Measurements from ENCODE around the gene GUCY1A2.
"Not testable (repeated sequence)": the region's sequence is repeated elsewhere in the genome, so short reads cannot be mapped to it uniquely, and the experiment has no call there.

The GUCY1A2 gene

DNA sequence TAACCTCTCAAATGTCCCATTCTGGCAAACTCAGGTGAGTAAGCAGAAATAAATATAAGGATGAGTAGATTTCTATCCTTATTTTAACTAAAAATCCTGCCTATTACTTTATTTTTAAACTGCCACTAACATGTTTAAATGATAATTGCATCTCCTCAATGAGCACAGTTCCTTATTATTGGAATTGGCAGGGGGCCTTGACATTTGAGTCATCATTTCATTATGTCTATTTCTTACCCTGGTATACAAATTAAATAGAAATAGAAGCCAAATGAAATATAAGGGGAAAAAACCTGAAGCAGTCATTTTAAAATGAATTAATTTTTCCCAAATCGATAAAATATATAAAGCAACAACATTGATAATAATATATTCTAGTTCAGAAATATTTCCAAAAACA, 81.2 kb downstream of the GUCY1A2 start:
- no peak for DNase-seq

DNA sequence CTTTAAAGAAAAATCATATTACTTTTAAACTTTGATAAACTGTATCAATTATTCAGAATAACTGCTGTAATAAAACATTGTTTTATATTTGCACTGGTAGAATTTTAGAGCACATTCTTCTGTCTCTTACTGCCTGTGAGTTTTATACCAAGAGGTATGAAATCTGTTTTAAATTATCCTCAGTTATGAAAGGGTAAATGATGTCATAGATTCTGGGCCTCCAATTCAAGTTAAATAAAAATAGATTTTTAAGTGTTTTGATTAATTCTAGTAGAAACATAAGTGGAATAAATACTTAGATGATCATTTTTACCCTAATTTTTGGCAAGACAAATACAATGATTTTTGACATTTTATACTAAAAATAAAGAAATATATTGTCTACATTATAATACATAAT, 93.0 kb downstream of the GUCY1A2 start:
- DNase-seq: no peak

DNA sequence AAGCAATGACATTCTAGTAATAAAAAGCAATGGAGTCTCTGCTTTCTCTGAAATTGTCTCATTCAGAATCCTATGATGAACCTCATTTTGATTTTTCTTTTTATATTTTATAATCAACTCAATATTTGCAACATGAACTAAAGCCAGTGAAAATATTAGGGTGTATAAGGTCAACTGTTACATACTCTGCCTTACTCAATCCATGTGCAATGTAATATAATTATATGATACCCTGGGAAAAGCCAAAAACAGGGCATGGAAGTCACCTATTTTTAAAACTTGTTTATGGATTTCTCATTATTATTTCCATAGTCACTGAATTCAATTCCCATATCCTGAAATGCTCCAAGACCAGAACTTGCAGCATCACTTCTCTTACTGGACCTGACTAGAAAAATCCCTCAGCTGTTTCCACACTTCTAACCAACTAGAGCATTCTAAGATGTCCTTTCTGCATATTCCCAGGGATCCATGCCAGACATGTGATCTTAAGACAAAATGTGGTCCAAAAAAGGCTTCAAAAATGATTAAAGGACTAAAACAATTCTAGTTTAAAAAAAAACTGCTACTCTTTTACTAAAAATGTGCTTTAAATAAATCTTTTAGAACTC, 97.3 kb downstream of the GUCY1A2 start:
- no peak for DNase-seq

DNA sequence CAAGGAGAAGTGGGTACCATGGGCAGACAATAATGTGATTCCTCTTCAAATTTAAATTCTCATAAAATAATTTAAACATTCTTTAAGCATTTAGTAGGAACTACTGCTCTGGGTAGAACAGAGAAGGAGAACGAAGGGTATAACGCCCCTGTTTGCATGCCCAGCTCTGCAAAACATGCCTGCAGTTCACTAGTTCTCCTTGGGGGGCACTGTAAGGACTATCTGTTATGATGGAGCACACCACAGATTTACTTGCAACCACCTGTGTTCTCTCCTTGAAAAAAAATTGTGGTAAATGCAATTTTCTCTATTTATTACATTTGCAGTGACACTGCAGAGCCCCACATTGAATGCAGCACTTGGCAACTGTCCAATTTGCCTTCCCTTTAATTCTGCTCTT, 100.3 kb downstream of the GUCY1A2 start:
- DNase-seq: no peak

DNA sequence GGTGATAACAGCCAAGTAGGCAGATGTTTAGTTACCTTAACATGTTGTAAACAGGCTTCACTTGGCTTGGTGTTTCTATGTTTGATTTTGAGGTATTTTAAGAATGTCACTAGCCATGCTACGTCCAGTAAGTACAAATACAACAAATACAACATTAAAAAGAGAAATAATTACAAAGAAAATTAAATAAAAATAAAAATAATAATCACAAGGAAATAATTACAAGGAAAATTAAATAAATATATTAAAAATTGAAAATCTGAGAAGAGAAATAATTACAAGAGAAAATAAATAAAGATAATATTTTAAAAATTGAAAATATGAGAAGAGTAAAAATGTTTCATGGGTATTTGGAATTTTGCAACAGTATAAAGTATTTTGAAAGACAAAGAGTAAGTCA, 103.9 kb downstream of the GUCY1A2 start:
- DNase-seq: no peak

DNA sequence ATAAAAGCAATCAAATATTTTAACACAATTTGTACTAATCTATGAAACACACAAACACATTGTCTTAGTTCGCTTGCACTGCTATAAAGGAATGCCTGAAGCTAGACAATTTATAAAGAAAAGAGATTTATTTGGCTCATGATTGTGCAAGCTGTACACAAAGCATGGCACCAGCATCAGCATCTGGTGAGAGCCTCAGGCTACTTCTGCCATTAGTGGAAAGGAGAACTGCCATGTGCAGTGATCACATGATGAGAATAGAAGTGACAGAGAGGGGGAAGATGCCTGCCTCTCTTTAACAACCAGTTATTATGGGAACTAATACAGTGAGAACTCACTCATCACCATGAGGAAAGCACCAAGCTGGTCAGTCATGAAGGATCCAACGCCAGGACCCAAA, 105.1 kb downstream of the GUCY1A2 start:
- no peak for DNase-seq

DNA sequence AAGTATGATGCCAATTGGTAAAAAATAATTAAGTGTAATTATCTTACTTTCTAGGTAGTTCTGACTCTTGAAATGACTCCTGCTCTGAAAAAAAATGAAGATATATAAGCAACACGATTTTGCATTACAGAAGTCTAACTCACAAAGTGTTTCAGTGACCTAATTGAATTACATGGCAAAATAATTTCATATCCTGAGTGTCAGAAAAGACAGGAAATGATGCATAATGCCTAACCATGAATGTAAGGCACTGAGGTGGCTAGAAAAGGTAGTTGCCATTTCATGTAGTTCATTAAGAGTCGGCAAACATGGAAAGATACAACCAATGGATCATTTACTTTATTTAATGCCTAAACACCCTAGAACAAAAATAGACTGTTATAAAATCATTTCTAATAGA, 113.5 kb downstream of the GUCY1A2 start:
- DNase-seq: no peak

DNA sequence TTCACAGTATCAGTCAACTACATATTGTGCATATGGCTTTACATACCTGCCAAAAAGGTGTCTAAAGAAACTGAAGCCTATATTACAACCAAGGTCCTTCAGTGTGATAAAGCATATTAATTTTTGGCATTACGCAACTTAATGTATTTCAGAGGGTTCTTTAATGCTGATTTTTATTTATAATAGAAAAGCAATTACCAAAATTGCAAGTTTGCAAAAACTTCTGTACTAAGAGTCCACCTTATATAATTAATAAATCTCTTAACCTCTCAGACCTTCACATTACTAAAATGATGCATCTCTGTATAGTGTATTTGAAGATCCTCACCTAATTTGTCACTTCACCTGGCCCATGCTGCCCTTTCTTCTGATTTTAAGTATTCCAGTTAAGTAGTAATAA, 128.6 kb downstream of the GUCY1A2 start:
- DNase-seq: no peak

DNA sequence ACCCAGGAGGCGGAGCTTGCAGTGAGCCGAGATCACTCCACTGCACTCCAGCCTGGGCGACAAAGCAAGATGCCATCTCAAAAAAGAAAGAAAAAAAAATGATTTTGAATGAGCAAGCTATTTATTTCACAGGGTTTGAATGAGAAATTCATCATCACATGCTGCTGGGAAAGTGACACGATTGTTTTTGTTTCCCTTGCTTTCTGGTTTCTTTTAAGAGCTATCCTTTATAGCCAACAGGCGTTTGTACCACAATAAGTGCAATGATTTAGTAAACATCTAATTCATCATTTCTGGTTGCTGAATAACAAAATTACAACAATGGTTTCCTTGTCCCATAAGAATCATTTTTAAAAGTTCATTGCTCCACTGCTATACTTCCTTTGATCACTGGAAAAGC, 129.9 kb downstream of the GUCY1A2 start:
- DNase-seq: no peak

DNA sequence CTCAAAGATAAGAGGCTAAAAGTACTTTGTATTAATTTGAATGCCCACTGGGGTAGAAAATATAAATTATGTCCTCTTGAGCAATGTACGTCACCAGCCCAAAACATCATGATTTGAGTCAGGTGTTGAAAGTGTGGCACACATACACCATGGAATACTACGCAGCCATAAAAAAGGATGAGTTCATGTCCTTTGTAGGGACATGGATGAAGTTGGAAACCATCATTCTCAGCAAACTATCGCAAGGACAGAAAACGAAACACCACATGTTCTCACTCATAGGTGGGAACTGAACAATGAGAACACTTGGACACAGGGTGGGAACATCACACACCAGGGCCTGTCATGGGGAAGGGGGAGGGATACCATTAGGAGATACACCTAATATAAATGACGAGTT, 134.6 kb downstream of the GUCY1A2 start:
- not testable (repeated sequence) for DNase-seq

DNA sequence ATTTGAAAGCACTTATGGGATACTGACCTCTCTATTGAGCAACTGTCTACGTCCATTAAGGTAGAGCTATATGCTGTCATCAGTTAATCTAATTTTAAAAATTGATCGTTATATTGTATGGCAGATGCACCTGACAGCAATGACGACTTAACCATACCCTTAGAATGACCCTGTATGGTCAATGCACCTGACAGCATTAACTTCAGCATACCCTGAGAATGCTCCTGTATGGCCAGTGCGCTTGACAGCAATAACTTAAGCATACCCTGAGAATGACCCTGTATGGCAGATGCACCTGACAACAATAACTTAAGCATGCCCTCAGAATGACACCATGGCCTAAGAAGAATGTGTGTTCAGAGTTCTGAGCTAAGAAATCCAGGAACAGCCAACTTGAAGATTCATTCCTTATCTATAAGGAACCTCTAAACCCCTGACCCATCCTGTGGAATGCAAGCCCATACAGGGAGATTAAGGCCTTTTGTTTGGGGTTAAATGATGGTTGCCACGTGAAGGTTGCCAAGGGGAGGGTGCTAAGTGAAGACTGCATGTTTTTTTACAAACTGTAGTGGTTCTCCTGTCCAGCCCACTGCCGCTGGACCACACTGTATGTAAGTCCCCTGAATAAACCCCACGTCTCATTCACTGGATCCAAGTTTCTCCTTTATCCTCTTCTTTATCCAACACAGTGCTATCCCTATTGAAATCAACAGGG, 138.3 kb downstream of the GUCY1A2 start:
- DNase-seq: no peak

DNA sequence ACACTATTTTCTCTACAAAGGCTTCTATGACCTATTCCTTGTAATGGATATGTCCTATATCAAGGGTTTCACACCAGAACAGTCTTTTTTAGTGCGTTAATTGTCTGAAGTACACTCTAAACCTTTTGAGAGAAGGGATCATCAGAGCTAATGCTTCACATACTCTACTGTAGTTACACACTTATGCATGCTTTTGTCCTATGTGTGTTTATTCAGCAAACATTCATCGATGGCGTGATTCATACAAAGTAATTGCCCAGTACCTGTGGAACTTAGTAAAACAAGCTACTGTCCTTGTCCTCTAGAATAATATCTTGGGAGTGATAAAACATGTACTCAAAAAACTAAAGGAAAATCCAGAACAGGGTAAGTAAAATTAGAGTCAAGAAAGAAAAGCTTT, 139.2 kb downstream of the GUCY1A2 start:
- DNase-seq: no peak

DNA sequence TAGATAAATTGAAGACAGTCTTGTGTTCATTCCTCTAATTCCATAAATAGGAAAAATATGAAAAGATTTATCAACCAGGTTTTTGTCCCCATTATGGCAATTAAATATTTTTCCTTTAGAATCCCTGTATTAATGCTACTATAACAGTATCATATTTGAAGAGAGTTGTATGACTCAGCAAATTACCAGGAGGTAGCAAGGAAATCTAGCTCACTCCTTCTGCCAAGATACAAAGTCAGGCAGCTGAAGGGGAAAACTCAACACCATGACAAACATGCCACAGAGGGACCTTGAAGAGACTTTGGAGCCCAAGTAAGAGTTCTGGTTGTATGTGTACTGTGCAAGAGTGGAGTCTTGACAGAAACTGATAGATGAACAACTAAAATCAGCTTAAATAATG, 143.3 kb downstream of the GUCY1A2 start:
- no peak for DNase-seq

DNA sequence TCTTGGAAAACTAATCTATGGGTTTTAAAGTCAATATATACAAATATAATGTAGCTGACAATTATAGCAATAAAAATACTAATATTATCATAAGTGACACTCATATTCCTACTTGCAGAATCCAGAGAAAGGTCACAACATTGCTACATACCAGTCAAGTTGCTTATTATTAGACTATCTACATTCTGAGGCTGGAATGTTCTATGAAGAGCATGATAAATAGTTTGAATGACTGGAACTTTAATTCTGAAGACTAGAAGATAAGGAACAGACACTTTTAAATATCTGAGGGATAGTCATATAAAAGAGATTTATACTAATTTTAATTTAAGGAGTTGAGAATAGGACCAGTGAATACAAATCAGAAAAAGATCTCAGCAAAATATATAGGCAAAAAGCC, 146.0 kb downstream of the GUCY1A2 start:
- no peak for DNase-seq

DNA sequence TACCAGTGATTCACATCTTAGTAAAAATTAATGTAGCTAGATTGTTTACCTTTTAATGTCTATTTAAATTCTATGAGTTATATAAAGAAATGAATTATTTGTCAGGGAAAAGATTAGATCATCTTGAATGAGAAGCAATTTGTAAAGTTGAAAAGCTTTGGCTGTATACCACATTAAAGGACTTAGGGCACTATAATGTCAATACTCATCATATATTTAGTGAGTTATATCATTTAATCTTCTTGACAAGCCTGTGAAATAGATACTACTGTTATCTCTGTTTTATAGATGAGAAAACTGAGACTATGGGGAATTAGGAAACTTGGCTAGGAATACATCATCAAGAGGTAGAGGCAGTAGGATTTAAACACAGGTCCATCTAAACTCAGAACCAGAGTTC, 160.1 kb downstream of the GUCY1A2 start:
- DNase-seq: no peak

DNA sequence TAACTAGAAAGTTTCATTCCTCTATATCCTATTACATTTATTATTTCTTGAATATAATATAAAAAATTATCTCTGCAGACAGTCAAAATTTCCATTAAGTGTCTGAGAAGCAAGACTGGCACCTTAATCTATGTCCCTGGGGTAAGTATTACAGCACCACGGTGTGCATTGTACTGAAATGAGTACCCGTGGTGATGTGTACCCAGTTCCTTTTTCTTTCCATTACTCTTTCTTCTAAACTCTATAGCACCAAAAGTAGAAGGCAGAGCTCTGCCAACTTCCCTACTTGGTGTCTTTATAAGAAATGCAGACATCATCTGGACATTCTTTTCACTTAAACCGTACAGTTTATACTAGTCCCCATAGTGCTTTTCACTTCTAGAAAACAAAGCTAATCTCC, 161.7 kb downstream of the GUCY1A2 start:
- DNase-seq: no peak

DNA sequence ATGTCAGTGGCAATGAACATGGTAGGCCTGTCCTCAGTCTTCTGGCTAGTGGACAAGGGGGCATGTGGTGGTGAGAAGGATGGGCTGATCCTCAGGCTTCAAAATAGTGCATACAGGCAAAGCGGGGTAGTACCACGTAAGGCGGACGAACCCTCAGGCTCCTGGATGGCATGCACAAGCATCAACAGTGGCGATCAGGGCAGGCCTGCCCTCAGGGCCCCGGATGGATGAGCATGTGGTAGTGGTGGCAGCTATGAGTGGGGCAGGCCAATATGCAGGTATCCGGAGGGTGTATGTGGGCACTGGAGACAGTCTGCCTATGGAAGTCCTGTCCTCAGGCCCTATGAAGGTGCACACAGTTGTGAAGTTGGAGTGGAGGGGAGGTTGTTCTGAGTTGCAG, 163.8 kb downstream of the GUCY1A2 start:
- DNase-seq: no peak

DNA sequence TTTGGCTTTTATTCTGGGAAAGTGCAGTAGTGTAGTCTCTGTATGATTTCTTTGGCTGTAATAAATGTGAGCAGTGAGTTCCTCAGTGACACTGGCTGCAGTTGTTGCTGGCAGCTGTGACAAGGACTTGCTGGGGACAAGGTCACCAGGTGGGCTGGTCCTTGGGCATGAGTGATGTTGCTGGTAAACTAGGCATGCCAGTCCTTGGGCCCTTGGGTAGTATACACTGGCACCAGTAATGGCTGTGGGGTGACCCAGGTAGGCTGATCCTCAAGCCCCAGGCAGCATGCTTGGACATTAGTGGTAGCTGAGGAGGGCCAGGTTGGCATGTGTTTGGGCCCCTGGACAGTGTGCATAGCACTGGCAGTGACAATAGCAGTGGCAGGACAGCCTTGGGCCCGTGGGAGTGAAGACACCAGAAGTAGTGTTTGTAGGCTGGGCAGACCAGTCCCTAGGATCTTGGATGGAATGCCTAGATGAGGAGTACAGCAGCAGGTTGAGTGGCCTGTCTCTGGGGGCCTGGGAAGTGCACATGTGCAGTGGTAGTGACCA, 164.3 kb downstream of the GUCY1A2 start:
- DNase-seq: no peak

DNA sequence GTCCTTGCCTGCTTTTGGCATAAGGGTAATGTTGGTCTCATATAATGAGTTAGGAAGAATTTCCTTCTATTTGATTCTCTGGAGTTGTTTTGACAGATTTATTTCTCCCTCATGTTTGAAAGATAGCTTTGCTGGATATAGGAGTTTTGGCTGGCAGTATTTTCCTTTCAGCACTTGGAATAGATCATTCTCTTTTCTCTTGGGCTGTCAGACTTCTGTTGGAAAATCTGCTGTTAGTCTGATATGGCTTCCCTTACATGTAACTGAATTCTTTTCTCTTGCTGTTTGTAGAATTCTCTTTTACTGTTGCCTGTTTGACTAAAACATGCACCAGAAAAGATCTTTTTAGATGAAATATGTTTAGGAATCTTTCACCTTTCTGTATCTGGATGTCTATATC, 165.5 kb downstream of the GUCY1A2 start:
- no peak for DNase-seq

DNA sequence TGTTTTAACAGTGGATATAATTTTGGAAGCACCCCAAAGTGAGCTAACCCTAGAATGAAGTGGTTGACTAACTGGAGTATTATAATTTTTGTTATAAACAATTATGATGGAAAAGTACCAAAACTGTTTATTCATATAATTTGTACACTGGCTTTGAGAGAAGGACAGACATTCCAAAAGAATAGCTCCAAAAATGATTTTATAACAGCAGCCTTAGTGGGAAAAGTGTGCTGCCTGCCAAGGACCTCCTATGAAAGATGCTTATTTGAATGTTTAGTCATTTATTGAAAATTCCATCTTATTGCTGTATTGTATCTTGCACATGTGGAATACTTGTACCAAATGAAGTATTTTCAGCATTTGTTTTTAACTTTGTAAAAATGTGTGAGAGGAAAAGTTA, 169.8 kb downstream of the GUCY1A2 start:
- no peak for DNase-seq

DNA sequence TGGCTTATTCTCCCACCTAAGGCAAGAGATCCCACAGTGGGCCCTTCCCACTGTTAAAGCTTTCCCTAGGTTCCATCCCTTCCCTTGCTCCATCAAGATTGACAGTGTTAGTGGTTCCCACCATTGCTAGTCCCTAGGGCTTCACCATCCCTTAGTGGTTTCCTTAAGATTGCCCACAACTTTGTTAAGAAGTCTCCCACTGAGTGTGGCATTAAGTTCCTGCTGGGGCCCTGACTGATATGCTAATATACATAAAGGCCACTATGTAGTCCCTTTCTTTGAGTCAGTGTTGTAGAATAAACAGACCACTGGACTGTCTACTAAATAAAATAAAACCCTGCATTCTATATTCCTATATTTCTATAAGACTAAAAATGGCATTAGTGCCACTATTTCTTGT, 176.1 kb downstream of the GUCY1A2 start:
- DNase-seq: no peak

DNA sequence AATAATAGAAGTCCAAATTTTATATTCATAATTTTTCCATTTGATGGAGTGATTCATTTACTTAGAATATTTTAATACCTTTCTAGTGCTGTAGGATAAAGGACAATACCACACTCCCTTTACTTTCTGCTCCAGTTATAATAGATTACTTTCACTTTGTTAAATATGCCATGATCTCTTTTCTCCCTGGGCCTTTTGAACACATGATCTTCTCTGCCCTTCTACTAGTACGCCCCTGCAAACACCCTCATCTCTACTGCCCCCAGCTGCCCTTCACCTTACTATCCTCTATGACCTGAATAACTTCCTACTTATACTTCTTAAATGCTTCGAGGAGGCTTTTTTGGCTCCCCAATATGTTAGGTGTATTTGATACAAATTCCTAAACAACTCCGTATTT, 177.3 kb downstream of the GUCY1A2 start:
- DNase-seq: no peak

DNA sequence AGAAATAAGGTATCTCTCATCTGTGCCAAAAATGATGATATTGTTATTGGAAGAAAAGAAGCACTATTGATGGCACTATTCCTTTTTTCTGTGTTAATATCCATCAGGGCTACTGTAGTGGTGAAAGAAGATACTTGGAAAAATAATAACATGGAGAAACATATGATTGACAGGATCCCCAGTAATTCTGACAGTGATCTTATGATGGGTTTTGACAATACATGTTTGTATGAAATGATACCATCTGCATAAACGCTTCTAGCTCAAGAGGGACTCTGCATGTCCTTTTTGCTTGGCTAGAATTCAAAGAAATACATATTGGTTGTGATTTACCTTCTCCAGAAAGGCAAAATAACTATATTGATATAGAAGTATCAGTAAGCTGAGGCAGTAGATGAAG, 178.1 kb downstream of the GUCY1A2 start:
- DNase-seq: no peak

DNA sequence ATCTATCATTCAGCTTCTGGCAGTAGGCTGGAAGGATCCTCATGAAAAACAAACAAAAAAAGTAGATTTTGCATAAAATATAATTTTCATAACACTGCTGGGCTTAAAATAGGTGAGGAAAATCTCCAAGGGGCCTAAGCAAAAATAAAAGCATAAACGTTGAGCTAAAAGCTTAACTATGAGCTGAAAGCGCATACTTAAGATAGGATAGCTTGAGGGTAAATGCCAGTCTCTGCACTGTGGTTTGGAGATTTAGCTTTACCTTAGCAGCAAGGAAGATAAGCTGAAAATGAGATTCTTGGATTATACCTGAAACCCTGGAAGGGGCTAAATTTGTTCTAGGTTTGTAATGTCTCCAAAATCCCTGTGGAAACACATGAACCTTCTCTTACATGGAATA, 183.7 kb downstream of the GUCY1A2 start:
- no peak for DNase-seq

DNA sequence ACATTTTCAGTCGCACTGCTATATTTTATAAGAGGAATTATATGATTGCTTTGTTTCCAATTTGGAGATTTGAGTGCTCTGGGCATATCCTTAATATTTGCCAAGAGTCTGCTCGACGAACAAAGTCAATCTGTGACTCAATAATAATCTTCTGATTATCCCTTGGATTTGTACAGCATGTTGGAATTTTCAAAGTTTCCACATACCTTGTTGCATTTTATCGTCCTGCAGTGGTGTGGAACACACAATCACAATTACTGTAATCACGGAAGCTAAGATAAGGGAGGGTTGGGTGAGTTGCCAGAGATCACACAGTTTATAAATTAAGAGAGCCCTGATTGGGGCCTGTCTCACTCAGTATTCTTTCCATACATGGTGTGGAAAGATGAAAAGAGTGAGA, 189.3 kb downstream of the GUCY1A2 start:
- DNase-seq: no peak

Data from stimulated activated naive CD4-positive, alpha-beta T cell (primary cell).